GM21529 (cell line): ENCODE measurements around the gene PHF19.

Experiments used
- ATAC-seq: cut with Tn5 transposase; IDR thresholded peaks from one replicate; pipeline ENCODE4 v1.9.1; 2021; ENCODE audit not compliant: unreplicated experiment

Gene PHF19

DNA sequence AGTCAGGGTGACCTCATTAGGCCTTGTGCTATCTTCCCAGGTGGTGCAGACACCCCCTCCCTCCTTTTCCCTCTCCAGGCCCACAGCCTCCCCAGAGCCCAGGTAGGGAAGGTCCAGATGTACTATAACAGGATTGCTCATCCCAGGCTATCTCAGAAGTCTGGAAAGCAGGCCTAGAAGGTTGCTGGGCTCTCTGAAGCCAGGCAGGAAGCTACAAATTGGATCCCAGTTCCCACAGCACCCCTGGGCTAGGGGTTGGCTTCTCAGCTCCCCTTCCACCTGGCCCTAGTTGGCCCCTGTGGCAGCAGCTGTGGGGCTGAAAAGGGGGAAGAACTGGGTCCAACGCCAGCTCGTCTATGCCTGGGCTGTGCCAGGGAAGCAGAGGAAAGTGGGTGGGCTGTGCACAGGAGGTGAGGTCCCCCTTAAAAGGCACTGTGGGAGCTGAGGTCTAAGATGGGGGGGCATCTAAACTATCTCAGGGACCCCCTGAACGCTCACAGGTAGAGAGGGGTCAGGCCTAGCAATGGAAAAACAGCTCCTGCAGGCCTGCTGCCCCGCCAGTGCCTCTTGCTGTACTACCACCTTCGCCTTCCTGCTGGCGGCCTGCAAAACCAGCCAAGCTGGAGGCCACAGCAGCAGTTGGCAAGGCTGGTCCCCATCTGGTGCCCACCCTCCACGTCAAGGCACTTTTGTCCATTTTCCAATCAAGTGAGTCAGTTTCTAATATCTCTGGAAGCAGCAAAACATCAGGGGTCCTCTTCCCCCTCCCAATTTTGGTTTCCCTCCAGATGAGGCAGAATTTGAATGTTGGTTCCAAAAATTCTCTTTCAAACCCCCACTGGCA is 20.9 kb downstream of the PHF19 start:
- no peak for ATAC-seq

DNA sequence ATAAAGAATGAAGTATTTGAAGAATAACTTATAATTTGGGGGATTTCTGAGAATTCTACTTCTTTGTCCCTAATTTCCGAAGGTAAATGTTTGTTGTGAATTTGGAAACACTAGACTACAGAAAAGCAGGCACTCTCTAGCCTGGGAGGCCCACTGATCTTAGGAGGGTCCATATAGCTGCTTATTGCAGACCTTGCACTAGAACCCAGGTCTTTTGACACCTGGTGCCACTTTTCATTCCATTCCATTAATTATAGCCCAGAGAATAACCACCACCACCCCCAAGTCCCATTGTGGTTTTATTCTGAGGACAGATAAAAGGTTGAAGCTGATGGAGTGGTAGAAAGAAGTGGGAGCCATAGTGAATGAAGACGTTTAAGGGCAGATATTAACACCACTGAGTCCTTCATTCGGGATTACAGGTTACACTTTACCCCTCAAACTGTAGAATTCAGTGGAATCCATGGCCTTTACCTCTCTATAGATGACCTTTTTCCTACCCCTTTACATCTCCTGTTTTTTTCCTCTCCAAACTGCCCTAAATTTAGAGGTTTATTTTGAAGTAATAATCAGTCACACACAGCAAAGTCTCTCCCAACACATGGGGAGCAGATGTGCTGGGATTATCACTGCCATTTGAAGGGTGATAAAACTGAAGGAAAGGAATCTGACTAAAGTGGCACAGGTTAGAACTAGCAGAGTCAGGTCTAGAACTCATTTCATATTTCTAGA is 22.2 kb downstream of the PHF19 start:
- ATAC-seq, result no peak

DNA sequence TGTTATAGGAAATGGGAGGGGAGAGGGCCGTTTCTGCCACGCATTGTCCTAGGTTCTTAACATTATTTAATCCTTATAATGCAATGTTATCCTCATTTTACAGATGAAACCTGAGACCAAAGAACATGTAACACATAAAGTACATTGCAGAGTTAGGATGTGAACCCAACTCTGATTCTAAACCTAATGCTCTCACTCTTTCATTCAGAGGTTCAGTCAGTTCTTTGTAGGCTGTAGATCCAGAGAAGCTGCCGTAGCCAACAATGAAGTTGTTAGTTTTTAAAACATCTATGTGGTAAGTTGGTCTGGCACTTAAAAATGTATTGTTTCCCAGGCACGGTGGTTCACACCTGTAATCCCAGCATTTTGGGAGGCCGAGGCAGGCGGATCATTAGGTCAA is 23.8 kb downstream of the PHF19 start:
- ATAC-seq, result no peak

DNA sequence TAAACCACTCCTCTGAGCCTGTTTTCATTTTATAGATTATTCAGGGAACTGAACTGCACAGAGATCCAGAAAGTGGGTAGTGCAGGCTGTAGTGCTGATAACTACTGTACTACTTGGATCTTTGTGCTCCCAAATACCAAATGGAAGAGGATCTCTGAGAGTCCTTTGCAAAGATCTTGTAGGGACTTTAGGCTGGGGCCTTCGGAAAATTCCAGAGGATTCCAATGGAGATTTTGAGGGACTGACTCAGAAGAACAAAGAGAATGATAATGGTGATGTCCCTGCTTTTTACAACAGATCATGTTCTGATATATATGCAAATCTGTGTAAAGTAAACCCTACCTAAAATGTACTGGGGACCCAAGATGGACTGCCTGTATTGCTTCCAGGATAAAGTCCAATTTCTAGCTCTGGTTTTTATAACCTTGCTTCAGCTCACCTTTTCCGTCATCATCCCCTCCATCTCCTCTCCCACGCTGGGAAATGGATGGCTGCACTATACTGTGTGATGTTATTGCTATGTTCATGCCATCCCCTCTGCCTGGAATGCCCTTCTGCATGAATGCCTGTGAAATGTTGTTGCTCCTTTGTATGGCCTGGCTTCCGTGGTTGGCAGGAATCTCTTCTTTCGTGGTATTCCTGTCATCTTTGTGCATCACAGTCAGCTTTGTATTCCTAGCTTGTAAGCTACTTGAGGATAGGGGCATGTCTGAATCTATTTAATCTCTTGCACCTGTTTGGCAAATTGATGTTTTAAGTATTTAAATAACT is 24.6 kb downstream of the PHF19 start:
- no peak for ATAC-seq

DNA sequence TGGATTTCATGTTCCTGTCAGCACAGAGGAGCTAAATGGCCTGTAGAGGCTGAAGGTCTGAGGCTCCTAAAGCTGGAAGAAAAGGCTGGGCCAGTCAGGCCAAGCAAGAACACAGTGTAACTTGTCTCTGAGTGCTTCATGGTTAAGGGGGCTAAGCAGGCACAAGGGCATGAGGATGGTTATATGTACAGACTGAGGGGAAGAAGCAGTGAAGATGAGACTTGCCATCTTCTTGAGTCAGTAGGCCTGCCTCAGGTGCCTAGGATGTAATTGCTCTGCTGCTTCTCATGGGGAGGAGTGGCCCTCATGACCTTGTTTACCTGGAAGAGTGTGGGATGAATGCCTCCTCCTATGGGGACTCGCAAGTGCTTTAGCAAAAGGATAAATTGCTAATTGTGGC is 25.5 kb downstream of the PHF19 start:
- ATAC-seq, result no peak

DNA sequence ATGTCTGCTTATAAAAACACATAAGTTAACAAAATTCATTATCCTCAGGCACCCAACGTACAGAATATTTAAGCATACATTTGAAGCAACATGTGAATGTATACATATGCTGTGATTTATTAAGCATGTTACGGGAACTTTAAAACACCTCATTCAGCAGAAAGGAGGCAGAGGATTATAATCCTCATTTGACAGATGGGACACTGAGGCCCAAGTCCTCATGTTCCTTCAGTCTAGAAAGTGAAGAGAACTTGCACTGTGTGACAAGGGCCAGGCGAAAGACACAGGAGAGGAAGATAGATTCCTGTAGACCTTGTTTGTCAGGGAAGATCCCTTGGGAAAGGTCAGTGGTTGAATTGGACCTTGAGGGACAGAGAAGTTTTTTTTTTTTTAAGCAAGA is 26.7 kb downstream of the PHF19 start:
- ATAC-seq, result no peak

DNA sequence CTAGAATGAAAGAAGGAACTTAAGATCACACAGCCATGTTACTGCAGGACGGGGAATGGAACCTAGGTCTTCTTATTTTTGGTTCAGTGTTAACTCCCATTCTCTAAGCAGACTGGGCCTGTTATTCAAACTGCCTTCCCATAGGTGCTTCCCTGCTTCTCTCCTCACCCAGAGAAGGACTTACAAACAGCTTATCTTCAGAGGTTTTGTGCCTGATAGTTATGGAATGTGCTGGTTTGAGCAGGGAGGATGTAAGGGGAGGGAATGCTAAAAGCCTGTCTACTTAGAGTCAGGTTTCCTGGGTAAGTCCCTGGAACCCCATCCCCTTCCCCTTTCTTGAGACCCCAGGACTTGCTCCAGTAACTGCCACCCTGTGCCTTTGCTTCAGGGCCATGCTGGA is 30.1 kb downstream of the PHF19 start:
- ATAC-seq, result no peak

DNA sequence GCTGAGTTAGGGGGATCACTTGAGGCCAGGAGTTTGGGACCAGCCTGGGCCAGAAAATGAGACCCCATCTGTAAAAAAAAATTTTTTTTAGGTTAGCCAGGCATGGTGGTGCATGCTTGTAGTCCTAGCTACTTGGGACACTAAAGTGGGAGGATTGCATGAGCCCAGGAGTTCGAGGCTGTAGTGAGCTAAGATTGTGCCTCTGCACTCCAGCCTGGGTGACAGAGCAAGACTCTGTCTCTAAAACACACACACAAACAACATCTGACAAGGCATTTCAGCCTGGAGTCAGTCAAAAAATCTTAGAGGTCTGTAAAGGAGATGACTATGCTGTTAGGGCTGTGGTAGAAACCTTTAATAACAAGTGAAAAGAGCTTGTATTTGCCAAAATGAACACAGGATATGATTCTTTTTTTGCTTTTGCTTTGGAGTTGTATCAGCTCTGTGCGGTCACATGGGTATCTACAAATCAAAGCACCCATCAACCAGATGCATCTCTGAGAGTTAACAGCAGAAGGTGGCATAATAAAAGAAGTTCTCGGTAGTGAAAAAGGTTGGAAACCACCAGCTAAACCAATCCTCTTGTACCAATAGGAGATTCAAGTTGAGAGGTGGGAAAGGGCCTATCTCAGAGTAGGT is 30.6 kb downstream of the PHF19 start:
- ATAC-seq, result no peak

DNA sequence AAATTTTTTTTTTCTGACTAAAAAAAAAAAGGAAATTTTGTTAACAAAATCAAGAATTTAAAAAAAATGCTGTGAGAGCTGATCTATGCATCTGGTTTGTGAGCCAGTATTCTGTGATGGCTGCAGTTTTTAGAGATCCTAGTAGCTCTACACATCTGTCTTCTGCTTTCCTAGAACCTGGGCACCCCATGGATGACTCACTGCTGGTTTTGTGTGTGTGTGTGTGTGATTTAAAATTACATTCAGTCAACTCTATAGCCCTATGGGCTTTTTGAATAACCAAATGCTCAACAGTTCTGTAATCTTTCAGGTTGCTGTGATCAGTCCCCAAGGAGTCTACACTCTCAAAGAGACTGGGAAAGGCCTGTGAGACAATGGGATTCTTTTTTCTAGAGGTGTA is 31.7 kb downstream of the PHF19 start:
- no peak for ATAC-seq

DNA sequence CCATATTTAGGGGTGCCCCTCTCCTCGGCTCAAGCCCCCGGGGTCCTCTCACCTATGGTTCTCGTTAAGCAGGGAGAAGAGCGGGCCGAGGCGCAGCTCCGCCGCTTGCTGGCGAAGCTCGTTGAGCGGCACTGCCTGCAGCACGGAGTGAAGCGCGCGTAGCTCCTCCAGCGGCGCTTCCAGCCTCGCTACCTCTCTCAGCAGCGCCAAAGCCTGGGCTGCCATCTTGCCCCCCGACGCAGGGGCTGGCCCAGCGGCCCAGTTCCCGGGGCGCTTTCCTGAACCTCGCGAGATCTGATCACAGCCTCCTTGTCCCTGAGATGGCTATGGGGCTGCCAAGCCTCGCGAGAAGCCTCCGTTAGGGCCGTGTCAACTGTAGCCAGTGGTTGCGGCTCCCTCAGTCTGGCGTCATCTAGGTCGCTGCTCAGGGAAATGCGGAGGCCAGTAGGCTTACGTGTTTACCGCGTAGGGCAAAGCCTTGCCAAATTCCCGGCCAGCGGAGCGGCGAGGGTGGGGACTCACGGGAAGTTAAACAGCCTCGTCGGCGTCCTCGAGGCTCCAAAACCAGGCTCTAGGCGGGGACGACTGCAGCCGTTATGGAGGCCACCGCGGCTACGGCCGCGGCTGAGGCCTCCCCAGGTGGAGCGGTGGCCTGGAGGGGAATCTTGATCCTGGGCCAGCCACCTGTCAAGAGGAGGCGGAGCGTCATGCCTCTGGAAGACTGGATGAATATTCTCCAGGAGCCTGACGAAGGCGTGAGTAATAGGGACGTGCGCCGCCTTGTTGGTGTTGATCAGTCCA is 34.1 kb downstream of the PHF19 start, which contains the start of gene PSMD5:
Gene PSMD5 (minus strand): TSS at position 238 of the 801 bp plus-strand sequence. CDS start 13 bp downstream, at position 225.
- ATAC-seq, result peak; percentile 100

DNA sequence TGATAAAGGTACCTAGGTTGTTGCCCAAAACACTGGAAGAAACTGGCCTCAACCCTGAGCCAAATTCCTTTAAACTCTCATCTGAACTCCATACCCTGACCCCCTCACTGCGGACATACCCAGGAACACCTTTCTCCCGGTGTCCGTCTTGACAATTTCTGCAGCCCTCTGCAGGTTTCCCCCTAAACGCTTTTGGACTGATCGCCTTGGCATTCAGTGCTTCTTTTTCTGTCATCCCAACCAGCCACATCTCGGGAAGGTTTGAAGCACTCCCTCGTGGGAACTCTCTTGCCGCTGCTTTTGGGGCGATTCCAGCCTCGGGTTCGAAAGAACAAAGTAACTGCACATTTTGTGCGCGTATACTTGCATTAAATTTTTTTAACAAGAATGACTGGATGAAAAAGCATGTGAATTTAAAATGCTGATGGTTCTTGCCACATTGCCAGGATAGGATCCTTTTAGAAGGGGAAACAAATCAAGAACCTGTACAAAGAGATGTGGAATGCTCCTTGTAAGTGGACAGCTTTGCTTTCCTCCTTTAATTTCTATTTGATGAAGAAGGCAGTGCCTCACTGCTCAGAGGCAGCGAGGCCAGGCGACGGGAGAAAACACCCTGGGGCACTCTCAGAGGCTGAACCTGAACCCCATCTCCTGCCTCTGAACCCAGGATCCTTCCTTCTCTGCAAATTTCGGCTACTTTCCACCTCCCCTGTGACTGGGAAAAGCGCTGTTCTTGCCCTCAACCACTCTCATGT is 34.9 kb downstream of the PHF19 start:
- peak; percentile 14 for ATAC-seq

DNA sequence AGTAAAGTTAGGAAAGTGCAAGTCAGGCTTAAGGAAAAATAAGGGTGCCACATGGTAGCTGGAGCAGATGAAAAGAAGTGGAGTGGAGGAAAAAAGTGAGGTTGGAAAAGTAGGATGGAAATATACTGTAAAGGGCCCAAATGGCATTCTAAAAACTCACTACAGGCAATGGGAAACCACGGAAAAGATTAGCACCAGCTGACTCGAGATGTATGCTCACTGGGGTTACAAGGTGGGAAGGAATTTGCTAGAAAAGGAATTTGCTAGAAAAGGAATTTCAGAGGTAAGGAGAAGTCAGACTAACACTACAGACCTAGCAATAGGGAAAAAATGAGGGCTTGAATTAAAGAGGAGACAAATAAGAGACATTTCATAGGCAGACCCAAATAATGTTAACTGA is 37.8 kb downstream of the PHF19 start:
- no peak for ATAC-seq

DNA sequence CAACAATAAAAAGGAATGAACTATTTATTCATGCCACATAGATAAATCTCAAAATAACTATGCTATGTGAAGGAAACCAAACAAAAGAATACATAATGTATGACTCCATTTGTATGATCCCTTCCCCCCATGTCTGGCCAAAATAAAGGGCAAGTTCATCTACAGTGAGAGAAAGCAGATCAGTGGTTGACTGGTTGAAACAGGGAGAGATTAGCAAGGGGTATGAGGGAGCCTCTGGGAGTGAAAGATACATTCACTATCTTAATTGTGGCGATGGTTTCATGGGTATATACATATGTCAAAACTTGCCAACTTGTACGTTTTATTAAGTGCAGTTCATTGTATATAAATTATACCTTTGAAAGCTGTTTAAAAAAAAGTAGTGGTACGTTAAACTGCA is 39.1 kb downstream of the PHF19 start:
- ATAC-seq, result no peak

DNA sequence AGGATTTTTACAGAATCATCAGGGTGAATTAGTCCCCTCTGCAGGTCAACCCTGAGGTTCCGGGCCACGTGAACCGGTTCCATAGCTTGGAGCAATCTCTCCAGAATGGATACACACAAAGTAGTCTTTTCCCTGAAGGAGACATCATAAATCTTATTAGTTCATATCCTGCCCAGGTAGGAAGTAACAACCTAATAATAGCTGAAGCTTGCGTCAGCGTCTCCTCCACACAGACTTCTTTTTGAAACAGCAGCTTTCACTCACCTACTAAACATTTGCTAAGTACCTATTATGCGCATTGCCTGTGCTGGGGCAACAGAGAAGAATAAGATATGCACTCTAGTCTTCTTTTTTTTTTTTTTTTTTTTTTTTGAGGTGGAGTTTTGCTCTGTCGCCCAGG is 43.7 kb downstream of the PHF19 start:
- no peak for ATAC-seq

DNA sequence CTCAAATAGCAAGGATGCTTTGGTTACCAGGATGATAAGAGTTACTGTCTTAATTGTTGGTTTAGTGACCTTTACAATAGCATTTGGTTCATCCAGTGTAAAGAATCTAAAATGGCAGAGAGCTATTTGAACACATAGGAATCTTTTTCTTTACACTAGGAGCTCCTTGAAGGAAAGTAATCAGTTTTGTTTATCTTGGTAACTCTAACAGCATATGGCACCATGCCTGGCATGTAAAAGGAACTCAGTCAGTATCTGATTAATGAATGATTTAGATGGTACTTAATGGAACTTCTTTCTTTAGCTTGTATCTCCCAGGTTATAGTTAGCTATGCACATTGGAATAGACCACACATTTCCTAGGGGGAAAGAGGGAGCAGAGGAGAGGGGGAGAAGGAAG is 44.2 kb downstream of the PHF19 start:
- ATAC-seq, result no peak

DNA sequence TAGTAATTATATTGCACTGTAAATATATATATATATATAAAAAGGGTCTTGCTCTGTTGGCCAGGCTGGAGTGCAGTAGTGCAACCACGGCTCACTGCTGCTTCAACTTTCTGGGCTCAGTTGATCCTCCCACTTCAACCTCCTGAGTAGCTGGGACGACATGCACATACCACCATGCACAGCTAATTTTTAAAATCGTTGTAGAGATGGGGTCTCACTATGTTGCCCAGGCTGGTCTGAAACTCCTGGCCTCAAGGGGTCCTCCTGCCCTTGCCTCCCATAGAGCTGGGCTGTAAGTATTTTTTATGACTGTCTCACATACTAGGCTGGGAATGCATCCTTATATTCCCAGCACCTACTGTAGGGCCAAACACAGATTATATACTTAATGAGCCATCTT is 46.1 kb downstream of the PHF19 start:
- ATAC-seq, result no peak

DNA sequence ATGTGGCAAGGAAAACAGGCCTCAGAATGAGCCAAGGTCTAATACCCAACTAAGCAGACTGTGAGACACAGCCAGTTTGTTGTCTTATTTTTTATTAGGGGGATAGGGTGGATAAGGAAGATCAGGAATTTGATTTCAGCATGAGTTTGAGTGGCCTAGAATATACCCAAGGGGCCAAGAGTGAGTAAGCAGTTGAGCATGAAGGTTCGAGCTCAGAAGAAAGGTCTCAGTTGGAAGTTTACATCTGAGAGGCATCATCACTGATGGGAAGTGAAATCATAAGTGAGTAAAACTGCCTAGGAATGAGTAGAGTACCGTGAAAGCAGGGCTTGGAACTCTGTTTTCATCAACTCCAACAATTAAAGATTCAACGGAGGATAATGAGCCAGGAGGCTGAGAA is 46.8 kb downstream of the PHF19 start:
- no peak for ATAC-seq

DNA sequence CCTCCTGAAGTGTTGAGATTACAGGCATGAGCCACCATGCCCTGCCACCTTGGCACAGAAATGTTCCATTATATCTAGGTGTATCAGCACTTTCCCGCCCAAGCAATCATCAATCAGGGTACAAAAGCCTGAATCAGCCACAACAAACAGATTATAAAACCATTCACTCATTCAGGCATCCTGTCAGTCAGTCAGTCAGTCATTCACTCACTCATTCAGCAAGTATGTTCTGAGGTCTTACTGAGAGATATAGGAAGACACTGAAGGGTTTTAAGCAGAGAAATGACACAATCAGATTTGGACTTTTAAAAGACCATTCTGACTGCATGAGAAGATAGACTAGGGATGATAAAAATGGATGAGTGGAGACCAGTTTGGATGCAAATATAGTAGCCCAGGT is 47.3 kb downstream of the PHF19 start:
- ATAC-seq, result no peak

DNA sequence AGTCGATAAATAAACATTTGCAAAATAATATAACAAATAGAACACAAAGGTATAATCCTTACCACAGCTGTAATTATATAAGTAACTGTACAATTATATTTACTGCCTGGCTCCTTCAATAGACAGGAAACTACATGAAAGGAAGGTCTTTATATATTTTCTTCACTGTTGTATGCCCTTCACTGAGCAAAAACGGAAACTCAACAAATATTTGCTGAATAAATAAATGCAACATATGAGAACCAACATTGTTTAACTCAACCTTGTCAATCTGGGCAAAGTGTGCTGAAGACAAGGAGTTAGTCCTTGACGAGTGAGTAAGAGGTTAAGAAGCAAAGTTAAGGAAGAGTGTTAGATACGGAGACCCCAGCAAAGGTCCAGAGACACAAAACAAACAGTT is 56.9 kb downstream of the PHF19 start:
- no peak for ATAC-seq

DNA sequence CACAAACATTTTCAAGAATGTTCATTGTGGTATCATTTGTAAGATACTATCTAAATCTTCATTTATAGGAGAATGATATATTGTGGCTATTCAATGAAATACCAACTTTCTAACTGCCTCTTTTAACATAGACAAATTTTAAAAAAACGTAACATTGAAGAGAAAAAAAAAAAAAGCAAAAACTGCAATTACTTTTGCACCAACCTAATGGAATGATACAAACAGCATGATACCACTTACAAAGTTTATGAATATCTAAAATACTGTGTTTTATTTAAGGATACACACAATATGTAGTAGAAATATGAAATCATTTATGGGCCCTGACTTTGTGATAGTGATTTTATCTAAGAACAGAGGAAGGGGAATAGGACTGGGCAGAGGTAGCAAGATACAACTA is 58.4 kb downstream of the PHF19 start:
- ATAC-seq, result no peak
